H1 (cell line): ENCODE data around the gene LIPA. TPM values are rescaled to one million over a fixed set of nuclear protein-coding genes. Genes with fewer than 3 reads are reported as not detected.

Experiments
- polyA plus RNA-seq, 7 experiments: library from polyadenylated mRNA; depleted of rRNA in 3 of 7; stranded (reverse) in 5 of 7; unstranded in 2 of 7; fragments of >200 nt in 5 of 7; fragments of 200-250 nt in 2 of 7; gene quantifications; 1 replicate in 5 of 7; 2 replicates in 1 of 7; 4 replicates in 1 of 7; pipeline versions ENCODE4 v1.2.1 to v1.2.3, GENCODE V29; 2011 to 2013; ENCODE audit warnings: missing spikeins in 2 of 7, mixed read lengths in 2 of 7
- total RNA-seq: library from RNA; stranded (reverse); fragmentation: NEBNext Ultra II Directional; extraction: Animal tissue kit (Norgen Biotek cat#: 25700); gene quantifications from 2 replicates; pipeline ENCODE4 v1.2.1, GENCODE V29; 2021
- TF ChIP-seq, protein P1 (sequence below): fragments of 300-600 bp; sonication (generic); IDR thresholded peaks from 2 replicates; pipeline ENCODE4 v1.7.1; 2012; ENCODE audit warnings: low read length, moderate library complexity, mild to moderate bottlenecking, inconsistent platforms; ENCODE audit not compliant: insufficient replicate concordance

LIPA gene
- total and polyA plus RNA-seq, 2 of the 8 experiments (the other 6 are each of a cell fraction or from before 2014, with no cell fraction given): 18.1 to 32.4 TPM

DNA sequence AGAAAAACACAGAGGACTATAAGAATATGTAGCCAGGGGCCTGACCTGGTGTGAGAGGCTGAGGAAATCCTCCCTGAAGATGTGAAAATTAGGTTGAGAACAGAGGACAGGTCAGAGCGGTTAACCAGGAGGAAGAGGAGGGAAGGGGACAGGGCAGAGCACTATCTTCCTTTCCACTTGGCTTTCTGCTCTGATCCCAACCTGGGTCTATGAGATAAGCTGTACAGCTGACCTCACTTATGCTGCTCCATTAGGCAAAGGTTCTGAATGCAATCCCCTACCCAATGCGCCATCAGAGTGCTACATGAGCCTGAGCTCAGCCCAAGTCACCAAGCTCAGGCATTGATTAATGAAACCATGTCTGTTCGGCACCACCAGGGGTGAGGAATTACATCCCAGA is 10.5 kb downstream of the LIPA start (continued):
- TF ChIP-seq, protein P1, sequence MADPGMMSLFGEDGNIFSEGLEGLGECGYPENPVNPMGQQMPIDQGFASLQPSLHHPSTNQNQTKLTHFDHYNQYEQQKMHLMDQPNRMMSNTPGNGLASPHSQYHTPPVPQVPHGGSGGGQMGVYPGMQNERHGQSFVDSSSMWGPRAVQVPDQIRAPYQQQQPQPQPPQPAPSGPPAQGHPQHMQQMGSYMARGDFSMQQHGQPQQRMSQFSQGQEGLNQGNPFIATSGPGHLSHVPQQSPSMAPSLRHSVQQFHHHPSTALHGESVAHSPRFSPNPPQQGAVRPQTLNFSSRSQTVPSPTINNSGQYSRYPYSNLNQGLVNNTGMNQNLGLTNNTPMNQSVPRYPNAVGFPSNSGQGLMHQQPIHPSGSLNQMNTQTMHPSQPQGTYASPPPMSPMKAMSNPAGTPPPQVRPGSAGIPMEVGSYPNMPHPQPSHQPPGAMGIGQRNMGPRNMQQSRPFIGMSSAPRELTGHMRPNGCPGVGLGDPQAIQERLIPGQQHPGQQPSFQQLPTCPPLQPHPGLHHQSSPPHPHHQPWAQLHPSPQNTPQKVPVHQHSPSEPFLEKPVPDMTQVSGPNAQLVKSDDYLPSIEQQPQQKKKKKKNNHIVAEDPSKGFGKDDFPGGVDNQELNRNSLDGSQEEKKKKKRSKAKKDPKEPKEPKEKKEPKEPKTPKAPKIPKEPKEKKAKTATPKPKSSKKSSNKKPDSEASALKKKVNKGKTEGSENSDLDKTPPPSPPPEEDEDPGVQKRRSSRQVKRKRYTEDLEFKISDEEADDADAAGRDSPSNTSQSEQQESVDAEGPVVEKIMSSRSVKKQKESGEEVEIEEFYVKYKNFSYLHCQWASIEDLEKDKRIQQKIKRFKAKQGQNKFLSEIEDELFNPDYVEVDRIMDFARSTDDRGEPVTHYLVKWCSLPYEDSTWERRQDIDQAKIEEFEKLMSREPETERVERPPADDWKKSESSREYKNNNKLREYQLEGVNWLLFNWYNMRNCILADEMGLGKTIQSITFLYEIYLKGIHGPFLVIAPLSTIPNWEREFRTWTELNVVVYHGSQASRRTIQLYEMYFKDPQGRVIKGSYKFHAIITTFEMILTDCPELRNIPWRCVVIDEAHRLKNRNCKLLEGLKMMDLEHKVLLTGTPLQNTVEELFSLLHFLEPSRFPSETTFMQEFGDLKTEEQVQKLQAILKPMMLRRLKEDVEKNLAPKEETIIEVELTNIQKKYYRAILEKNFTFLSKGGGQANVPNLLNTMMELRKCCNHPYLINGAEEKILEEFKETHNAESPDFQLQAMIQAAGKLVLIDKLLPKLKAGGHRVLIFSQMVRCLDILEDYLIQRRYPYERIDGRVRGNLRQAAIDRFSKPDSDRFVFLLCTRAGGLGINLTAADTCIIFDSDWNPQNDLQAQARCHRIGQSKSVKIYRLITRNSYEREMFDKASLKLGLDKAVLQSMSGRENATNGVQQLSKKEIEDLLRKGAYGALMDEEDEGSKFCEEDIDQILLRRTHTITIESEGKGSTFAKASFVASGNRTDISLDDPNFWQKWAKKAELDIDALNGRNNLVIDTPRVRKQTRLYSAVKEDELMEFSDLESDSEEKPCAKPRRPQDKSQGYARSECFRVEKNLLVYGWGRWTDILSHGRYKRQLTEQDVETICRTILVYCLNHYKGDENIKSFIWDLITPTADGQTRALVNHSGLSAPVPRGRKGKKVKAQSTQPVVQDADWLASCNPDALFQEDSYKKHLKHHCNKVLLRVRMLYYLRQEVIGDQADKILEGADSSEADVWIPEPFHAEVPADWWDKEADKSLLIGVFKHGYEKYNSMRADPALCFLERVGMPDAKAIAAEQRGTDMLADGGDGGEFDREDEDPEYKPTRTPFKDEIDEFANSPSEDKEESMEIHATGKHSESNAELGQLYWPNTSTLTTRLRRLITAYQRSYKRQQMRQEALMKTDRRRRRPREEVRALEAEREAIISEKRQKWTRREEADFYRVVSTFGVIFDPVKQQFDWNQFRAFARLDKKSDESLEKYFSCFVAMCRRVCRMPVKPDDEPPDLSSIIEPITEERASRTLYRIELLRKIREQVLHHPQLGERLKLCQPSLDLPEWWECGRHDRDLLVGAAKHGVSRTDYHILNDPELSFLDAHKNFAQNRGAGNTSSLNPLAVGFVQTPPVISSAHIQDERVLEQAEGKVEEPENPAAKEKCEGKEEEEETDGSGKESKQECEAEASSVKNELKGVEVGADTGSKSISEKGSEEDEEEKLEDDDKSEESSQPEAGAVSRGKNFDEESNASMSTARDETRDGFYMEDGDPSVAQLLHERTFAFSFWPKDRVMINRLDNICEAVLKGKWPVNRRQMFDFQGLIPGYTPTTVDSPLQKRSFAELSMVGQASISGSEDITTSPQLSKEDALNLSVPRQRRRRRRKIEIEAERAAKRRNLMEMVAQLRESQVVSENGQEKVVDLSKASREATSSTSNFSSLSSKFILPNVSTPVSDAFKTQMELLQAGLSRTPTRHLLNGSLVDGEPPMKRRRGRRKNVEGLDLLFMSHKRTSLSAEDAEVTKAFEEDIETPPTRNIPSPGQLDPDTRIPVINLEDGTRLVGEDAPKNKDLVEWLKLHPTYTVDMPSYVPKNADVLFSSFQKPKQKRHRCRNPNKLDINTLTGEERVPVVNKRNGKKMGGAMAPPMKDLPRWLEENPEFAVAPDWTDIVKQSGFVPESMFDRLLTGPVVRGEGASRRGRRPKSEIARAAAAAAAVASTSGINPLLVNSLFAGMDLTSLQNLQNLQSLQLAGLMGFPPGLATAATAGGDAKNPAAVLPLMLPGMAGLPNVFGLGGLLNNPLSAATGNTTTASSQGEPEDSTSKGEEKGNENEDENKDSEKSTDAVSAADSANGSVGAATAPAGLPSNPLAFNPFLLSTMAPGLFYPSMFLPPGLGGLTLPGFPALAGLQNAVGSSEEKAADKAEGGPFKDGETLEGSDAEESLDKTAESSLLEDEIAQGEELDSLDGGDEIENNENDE: no peak
